Omental fat pad (tissue), 4 donors: ENCODE results near the gene SUV39H2. TPM values are rescaled to one million over a fixed set of nuclear protein-coding genes. Genes with fewer than 3 reads are reported as not detected.
"Not testable (repeated sequence)": the region's sequence is repeated elsewhere in the genome, so short reads cannot be mapped to it uniquely, and the experiment has no call there.

ENCODE experiments used
- ATAC-seq: fragments of 150-250 bp; one replicate; pipeline ENCODE4 v1.9.1; 2016; ENCODE audit warnings: mild to moderate bottlenecking, moderate library complexity; ENCODE audit not compliant: low FRiP score
- DNase-seq: peaks from one replicate; pipeline ENCODE4 v3.0.0-alpha.2; 2019; ENCODE audit warnings: low spot score
- total RNA-seq, 4 donors: library from RNA; depleted of rRNA; stranded (reverse); fragments of >200 nt; gene quantifications; one replicate each; pipeline ENCODE4 v1.1.0, GENCODE V29; 2016
- TF ChIP-seq, protein P1 (sequence below), 3 donors: fragments of 450-650 bp; IDR thresholded peaks; one replicate each; pipeline ENCODE4 v1.5.1; 2016 to 2017; ENCODE audit warnings: antibody characterized with exemption in 3 of 3, mild to moderate bottlenecking in 3 of 3, moderate library complexity in 2 of 3

Gene SUV39H2
- total RNA-seq, 4 donors from 2014 or later, result 4.4 to 7.9 (median 5.2) TPM

DNA sequence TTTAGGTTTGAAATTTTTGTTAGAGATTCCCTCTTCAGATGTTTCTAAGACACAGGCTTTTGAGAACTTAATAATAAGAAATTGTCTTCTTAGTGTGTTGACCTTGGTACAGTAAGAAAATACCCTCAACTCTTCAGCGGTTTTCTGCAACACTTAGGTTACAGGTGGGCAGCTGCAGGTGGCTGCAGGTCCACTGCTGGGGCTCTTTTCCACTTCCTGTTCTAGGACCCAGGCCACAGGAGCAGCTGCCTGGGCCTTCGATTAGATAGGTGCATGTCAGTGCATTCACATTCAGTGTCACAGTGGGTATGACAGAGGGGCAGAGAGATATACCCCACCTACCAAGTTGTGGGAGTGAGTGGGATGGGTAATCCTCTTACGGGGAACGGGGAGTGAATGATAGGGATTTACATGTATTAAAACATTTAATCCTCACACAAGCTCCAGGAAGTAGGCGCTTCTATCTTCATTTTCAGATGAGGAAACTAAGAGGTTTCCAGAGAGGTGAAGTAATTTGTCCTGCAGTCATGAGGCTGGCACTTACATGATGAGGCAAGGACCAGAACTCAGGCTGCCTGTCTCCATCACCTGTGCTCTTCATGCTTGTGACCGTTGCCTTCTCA lies 20.2 kb upstream of the SUV39H2 start:
- ATAC-seq (no peak), DNase-seq (no peak)
- TF ChIP-seq, protein P1, sequence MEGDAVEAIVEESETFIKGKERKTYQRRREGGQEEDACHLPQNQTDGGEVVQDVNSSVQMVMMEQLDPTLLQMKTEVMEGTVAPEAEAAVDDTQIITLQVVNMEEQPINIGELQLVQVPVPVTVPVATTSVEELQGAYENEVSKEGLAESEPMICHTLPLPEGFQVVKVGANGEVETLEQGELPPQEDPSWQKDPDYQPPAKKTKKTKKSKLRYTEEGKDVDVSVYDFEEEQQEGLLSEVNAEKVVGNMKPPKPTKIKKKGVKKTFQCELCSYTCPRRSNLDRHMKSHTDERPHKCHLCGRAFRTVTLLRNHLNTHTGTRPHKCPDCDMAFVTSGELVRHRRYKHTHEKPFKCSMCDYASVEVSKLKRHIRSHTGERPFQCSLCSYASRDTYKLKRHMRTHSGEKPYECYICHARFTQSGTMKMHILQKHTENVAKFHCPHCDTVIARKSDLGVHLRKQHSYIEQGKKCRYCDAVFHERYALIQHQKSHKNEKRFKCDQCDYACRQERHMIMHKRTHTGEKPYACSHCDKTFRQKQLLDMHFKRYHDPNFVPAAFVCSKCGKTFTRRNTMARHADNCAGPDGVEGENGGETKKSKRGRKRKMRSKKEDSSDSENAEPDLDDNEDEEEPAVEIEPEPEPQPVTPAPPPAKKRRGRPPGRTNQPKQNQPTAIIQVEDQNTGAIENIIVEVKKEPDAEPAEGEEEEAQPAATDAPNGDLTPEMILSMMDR (IDR thresholded peaks at IDR 0.05), result no peak

DNA sequence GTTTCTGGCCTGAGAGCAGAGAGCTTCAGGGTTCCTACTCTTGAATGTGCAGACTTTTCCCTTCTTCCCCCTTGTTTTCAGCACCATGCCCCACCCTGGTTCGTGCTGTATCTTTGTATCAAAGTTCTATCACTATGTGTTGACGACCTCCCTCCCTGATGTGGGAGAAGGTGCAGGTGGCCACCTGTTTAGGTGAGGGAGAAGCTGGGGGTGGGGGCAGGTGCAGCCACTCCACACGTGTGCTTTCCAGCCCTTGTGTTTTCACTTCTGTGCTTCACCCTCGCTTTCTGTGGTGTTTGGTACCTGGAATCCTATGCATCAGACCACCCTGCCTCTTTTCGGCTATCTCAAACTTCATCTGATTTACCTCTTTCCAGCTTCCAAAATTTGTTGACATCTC lies 19.6 kb upstream of the SUV39H2 start:
- no peak for DNase-seq
- TF ChIP-seq, protein P1 (IDR thresholded peaks at IDR 0.05), result no peak
- ATAC-seq, result no peak

DNA sequence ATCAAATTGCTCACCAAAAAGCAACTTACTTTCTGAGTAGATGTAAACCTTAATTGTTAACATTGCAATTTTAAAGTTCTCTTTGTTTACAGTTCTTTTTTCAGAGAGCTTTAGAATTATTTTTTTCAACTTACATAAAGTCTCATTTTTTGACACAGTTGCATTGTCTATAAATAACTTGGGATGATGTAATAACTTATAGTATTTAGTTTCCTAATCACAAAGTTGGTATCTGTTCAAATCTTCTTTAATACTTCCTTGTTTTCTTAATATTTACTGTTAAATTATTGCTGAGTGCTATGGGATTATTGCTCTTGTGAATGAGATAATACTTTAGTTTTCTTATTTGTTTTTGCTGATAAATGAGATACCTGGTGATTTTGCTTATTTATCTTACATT lies 18.9 kb upstream of the SUV39H2 start:
- TF ChIP-seq, protein P1 (IDR thresholded peaks at IDR 0.05), result no peak
- no peak for DNase-seq
- ATAC-seq, result no peak

DNA sequence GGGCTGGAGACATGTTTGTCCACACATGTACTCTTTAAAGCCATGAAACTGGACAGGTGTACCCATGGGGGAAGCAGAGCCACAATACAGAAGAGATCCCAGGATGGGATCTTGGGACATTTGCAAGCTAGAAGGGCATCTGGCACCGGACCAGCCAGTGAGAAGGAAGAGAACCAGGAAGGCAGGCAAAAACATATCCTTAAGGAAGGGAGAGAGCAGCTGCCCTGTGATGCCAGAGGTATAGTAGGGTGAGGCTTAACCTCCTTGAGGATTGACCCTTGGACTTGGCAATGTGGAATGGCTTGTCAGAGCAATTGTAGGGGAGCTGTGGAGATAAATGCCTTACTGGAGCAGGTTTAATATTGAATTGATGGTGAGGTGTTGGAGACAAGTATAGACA lies 17.9 kb upstream of the SUV39H2 start:
- TF ChIP-seq, protein P1 (IDR thresholded peaks at IDR 0.05), result no peak
- no peak for ATAC-seq
- DNase-seq, result no peak

DNA sequence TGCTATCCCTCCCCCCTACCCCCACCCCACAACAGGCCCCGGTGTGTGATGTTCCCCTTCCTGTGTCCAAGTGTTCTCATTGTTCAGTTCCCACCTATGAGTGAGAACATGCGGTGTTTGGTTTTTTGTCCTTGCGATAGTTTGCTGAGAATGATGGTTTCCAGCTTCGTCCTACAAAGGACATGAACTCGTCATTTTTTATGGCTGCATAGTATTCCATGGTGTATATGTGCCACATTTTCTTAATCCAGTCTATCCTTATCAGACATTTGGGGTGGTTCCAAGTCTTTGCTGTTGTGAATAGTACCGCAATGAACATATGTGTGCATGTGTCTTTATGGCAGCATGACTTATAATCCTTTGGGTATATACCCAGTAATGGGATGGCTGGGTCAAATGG lies 14.2 kb upstream of the SUV39H2 start:
- not testable (repeated sequence) for DNase-seq, ATAC-seq

DNA sequence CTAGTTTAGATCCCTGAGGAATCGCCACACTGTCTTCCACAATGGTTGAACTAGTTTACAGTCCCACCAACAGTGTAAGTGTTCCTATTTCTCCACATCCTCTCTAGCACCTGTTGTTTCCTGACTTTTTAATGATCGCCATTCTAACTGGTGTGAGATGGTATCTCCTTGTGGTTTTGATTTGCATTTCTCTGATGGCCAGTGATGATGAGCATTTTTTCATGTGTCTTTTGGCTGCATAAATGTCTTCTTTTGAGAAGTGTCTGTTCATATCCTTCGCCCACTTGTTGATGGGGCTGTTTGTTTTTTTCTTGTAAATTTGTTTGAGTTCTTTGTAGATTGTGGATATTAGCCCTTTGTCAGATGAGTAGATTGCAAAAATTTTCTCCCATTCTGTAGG lies 13.8 kb upstream of the SUV39H2 start:
- not testable (repeated sequence) for ATAC-seq, DNase-seq

DNA sequence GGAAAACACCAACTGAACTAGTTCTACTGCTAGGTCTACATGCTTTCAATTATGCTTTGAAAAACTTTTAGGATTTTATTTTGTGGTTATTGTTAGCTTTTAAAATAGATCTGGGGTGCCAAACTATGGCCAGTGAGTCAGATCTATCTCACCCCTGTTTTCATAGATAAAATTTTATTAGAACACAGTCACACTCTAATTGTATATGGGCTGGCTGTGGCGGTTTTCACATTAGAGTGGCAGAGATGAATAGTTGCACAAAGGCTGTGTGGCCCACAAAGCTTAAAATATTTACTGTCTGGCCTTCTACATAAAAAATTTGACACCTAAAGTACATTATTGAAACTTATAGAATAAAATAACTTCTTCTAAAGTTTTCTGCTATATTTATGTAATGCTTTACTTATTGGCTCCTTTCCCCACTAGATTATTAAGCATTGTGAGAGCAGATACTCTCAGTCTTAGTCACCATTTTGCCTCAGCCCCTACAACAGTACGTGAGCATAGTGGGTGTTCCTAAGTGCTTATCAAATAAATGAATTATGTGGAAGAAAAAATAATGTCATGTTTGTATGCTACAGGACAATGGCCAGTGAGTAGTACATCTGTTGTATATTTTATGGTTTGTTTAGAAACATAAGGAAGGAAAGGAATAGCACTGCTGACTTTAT lies 5.4 kb upstream of the SUV39H2 start:
- DNase-seq, result no peak
- TF ChIP-seq, protein P1 (IDR thresholded peaks at IDR 0.05), result no peak
- ATAC-seq, result no peak

DNA sequence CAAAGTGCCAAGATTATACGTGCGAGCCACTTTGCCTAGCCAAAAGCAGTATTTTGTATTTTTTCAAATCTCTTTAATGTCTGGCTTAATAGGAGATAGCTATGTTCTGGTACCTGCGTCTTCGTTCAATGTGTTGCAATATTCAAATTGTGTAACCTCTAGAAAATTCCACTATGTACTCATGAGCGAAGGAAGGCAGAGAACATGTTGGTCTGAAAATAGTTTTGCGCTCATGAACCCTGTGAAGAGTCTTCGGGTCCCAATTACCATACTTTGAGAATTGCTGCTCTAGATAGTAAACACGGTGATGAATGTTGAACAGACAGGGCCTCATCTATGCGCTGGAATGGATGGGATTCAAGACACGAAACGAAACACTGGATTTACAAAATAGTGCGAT lies 2.7 kb upstream of the SUV39H2 start:
- DNase-seq (no peak), ATAC-seq (no peak)
- TF ChIP-seq, protein P1 (IDR thresholded peaks at IDR 0.05), result no peak
